NCI-H1105 treated with DMSO at 0.1 percent for 48 hours (cell line): ENCODE measurements around the gene LEMD3.

ENCODE experiments used
- DNase-seq: peaks from one replicate; lab custom pipeline; 2025; lab: John Stamatoyannopoulos, UW

LEMD3 gene

GRCh38 chr12:65170209-65170881 is 962 bp downstream of the LEMD3 start:
- DNase-seq: peak; percentile 47

- DNase-seq: no peak
Measured at GRCh38 chr12:65171073-65171472, 1.7 kb downstream of the LEMD3 start.

- DNase-seq: no peak
Measured at GRCh38 chr12:65171870-65172269, 2.5 kb downstream of the LEMD3 start.

- no peak for DNase-seq
Measured at GRCh38 chr12:65175385-65175784, 6.0 kb downstream of the LEMD3 start.

GRCh38 chr12:65182012-65182739 is 12.8 kb downstream of the LEMD3 start:
- DNase-seq: no peak

GRCh38 chr12:65184176-65184857 is 14.9 kb downstream of the LEMD3 start:
- DNase-seq: no peak

- no peak for DNase-seq
Measured at GRCh38 chr12:65184858-65185229, 15.5 kb downstream of the LEMD3 start.

GRCh38 chr12:65187665-65188064 is 18.3 kb downstream of the LEMD3 start:
- no peak for DNase-seq

GRCh38 chr12:65188179-65188701 is 18.9 kb downstream of the LEMD3 start:
- DNase-seq: no peak

- DNase-seq: no peak
Measured at GRCh38 chr12:65189028-65189718, 19.8 kb downstream of the LEMD3 start.

GRCh38 chr12:65192963-65193516 is 23.7 kb downstream of the LEMD3 start:
- no peak for DNase-seq

- no peak for DNase-seq
Measured at GRCh38 chr12:65194949-65195348, 25.6 kb downstream of the LEMD3 start.

- DNase-seq: no peak
Measured at GRCh38 chr12:65195387-65196055, 26.1 kb downstream of the LEMD3 start.

- no peak for DNase-seq
Measured at GRCh38 chr12:65196762-65197567, 27.6 kb downstream of the LEMD3 start.

- DNase-seq: no peak
Measured at GRCh38 chr12:65199604-65200003, 30.2 kb downstream of the LEMD3 start.

- DNase-seq: no peak
Measured at GRCh38 chr12:65200007-65200665, 30.8 kb downstream of the LEMD3 start.

GRCh38 chr12:65203376-65203775 is 34.0 kb downstream of the LEMD3 start:
- DNase-seq: no peak

GRCh38 chr12:65204886-65205525 is 35.6 kb downstream of the LEMD3 start:
- no peak for DNase-seq

GRCh38 chr12:65205886-65206285 is 36.5 kb downstream of the LEMD3 start:
- DNase-seq: peak; percentile 18

GRCh38 chr12:65208125-65208524 is 38.7 kb downstream of the LEMD3 start:
- no peak for DNase-seq
